GM19238 (cell line): ENCODE results near the gene SNAP23.
A peak's percentile ranks its signal among the peaks of the same experiment; 100 is the strongest.
"Not testable (repeated sequence)": the region's sequence is repeated elsewhere in the genome, so short reads cannot be mapped to it uniquely, and the experiment has no call there.

Experiments used
- DNase-seq: peaks from one replicate; pipeline ENCODE4 v3.0.0; 2011; ENCODE audit warnings: low spot score; ENCODE audit not compliant: insufficient read length

Gene SNAP23

DNA sequence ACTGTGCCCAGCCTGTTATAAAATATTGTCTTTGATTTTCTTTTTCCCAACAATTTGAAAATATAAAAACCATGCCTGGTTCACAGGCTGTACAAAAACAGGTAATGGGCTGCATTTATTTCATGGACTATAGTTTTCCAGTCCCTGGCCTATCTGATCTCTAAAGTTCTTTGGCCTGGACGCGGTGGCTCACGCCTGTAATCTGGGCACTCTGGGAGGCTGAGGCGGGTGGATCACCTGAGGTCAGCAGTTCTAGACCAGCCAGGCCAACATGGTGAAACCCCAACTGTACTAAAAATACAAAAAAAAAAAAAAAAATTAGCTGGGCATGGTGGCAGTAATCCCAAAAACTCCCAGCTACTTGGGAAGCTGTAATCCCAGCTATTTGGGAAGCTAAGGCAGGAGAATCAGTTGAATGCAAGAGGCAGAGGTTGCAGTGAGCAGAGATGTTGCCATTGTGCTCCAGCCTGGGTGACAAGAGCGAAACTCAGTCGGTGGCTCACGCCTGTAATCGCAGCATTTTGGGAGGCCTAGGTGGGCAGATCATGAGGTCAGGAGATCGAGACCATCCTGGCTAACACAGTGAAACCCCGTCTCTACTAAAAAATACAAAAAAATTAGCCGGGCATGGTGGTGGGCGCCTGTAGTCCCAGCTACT, 61.2 kb downstream of the SNAP23 start:
- not testable (repeated sequence) for DNase-seq

DNA sequence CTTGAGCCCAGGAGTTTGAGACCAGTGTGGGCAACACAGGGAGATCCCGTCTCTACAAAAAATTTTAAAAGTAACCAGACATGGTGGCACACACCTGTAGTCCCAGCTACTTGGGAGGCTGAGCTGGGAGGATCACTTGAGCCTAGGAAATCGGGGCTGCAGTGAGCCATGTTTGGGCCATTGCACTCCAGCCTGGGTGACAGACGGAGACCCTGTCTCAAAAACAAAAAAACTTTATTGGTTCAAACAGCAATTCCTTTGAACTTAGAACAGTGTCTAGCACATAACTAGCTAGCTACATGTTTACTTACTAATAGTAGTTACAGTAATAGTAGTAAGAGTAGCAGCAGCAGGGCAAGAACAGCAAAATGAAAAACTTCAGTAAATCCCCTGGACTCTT, 63.3 kb downstream of the SNAP23 start:
- no peak for DNase-seq

DNA sequence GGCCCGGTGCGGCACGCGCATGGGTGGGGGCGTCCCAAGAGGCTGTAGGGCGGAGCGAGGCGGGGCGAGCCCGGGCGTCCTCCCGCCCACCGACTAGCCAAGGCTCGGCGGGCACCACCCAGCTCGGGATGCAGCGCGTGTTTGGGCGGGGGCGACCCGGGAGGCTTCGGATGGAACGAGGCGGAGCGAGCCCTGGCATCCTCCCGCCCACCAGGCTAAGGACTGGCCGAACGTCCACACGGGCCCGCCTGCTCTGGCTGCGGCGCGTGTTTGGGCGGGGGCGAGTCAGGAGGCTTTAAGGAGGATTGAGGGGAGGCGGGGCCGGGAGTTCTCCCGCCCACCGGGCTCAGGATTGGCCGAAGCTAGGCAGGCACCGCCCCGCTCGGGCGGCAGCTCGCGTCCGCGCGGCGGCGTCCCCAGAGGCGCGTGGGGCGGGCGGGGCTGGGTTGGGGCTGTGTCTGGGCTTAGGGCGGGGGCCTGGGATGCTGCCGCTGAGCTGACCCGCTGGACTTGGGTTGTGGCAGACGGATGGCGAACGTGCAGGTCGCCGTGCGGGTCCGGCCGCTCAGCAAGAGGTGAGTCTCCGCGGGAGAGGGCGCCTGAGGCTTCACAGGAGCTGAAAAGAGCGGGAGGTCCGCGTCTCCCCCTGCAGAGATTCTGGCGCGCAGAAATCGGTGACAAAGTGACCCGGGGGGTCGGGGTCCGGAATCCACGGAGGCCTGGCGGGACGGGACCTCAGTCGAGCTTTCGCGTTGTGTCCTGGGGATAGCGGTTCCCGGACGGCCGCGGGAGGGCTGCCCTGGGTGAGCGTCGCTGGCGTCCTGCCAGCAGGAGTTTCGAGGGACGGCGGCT, 80.0 kb downstream of the SNAP23 start, which contains the start of gene STARD9:
TSS of gene STARD9 (plus strand) at position 419 of the 852 bp plus-strand sequence. CDS start at position 529, 110 bp downstream.
- DNase-seq: peak; percentile 89

DNA sequence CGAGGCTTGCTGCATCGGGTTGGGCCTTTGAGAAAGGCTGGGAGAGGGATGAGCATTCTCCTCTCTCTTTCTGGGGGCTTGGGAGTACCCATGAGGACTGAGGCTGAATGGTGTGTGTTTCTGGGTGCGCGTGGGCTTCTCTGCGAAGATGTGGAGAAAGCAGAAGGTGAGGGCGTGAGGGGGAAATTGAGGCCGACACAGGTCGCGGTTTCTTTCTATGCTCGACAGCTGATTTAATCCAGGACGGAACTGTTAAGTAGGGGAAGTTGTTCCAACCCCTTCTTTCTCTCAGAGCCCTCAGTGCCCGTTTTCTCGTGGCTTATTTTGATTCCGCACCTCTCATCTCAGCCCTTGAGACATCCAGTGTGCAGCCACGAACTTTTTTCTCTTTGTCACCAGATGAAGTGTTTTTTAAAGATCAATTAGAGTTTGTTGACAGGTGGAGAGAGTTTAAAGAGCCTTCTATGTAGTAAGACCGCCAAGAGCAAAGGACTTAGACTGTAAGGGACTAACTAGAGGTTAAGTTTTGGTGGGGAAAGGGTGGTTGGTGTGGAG, 80.7 kb downstream of the SNAP23 start:
- no peak for DNase-seq

DNA sequence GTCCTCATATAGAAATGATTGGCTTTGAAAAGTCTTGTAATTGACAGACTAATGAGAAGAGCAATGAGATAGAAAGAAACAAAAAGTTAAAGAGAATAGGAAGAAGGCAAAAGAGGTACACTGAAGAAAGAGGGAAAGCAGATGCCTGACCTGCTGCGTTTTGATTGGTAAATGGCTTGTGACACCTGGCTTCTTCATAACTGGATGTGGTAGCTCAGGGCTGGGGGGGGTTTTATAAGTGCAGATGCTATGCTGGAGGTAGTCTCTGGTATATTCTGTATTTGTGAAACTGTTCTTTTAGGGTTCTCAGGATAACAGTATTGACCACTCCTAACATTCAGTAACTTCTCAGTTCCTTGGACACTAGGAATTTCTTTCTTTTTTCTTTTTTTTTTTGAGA, 81.3 kb downstream of the SNAP23 start:
- no peak for DNase-seq

DNA sequence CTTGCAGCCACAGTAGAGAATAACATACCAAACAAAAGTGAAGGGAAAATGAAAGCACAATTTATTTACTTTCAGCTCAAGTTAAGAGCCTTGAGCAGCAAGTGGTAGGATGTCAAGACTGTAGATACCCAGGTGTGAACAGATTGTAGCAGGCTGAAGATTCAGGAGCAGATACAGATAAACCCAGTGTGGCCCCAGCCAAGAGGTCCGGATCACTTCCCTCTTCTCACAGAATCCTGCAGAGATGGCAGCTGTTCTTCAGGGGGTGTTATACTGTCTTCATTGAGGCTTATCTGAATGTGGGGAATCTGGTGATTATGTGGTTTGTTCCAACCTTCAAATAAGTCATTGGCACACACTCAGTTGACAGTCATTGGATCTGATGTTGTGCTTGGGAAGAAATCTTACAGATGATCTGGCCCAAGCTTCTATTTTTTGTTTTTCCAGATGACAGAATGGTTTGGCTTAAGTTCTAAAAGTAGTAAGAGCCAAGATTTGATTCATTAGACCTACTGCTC, 82.1 kb downstream of the SNAP23 start:
- no peak for DNase-seq

DNA sequence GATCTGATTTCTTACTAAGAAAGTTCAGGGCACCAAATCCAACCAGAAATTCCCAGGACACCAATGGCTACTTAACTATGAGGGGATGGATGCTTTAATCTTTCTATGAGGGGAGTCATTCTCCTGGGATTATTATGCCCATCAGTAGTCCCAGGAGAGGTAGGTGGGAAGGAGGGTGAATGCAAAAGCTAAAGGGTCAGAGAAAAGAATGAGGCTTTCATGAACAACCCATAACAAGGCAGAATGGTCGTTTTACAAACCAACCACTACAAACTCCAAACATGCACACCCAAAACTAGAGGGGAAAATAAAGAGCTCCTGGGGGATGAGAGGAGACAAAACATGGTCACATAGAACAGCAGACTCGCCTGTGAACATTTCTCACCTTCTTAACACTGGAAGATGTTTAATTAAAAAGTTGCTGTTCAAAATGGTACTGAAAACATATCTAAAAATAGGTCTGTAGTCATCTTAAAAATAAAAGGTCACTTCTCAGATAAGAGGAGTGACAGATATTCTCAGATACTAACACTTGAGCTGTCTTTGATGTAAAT, 83.6 kb downstream of the SNAP23 start:
- DNase-seq: no peak

DNA sequence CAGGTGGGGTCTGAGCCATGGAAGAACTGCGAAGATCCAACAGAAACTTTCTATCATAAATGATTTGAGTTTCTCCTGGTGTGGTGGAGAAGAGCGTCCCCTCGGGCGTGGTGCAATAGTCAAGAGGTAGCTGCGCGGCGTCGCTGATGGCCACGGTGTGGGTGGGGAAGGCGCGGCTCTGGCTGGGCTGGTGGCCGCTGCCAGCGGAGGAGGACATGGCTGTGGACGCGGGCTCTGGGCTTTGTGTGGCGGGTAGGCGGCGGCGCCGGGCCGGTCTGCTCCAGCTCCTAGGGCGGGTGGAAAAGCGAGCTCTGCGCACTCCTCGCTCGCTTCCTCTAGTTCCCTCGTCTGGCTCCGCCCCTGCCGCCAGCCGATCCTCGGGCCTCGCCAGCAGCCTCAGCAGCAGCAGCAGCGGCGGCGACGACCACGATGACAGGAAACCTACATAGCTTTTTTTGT, 85.9 kb downstream of the SNAP23 start:
- peak; percentile 62 for DNase-seq
